HG03139 (cell line): ENCODE results near the gene DAZ2.
"Not testable (repeated sequence)": the region's sequence is repeated elsewhere in the genome, so short reads cannot be mapped to it uniquely, and the experiment has no call there.

Experiments used
- ATAC-seq: cut with Tn5 transposase; IDR thresholded peaks from one replicate; pipeline ENCODE4 v1.9.1; 2021; ENCODE audit not compliant: unreplicated experiment

The DAZ2 gene, protein sequence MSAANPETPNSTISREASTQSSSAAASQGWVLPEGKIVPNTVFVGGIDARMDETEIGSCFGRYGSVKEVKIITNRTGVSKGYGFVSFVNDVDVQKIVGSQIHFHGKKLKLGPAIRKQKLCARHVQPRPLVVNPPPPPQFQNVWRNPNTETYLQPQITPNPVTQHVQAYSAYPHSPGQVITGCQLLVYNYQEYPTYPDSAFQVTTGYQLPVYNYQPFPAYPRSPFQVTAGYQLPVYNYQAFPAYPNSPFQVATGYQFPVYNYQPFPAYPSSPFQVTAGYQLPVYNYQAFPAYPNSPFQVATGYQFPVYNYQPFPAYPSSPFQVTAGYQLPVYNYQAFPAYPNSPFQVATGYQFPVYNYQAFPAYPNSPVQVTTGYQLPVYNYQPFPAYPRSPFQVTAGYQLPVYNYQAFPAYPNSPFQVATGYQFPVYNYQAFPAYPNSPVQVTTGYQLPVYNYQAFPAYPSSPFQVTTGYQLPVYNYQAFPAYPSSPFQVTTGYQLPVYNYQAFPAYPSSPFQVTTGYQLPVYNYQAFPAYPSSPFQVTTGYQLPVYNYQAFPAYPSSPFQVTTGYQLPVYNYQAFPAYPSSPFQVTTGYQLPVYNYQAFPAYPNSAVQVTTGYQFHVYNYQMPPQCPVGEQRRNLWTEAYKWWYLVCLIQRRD

DNA sequence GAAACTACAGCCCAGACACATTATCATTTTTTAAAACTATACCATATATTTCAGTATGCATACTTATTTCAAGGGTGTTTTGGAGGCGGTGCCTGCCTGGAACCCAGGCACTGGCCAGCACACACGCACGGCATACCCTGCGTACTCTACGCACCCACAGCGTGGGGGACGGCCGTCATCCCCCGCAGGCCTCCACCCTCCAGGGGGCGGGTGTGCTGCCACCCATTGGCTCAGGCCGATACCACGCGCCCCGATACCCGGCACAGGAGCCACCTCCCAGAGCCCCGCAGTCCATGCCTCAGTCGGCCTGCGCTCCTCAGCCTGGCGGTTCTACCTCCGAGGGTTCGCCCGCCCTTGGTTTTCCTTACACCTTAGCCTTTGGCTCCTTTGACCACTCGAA lies at the start of gene DAZ2:
Gene DAZ2 (plus strand): TSS at position 301 of the 400 bp plus-strand sequence. CDS start 208 bp downstream, outside the sequence.
- not testable (repeated sequence) for ATAC-seq

DNA sequence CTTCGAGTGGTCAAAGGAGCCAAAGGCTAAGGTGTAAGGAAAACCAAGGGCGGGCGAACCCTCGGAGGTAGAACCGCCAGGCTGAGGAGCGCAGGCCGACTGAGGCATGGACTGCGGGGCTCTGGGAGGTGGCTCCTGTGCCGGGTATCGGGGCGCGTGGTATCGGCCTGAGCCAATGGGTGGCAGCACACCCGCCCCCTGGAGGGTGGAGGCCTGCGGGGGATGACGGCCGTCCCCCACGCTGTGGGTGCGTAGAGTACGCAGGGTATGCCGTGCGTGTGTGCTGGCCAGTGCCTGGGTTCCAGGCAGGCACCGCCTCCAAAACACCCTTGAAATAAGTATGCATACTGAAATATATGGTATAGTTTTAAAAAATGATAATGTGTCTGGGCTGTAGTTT lies 20.4 kb upstream of the DAZ2 start, which contains the start of gene DAZ1:
Gene DAZ1 (minus strand): TSS at position 101 of the 400 bp plus-strand sequence. CDS start 208 bp downstream, outside the sequence.
- ATAC-seq = not testable (repeated sequence)

DNA sequence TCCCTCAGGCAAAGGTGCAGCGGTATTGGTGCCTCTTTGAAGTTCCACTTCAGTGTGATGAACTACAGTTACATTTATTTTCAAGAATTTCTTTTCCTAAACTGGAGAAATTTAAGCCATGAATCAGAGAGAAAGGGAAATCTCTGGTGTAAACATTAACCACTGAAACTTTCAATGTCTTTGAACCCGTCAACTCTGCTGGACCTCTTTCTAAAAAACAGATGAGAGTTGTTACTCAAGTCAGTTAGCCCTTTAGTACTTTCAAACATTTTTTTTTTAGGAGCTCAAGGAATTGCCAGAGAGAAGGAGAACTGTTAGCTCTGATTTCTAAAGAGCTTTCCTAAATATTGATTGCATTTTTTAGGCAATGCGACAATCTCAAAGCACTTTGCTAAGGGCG lies 11.9 kb upstream of the DAZ2 start:
- ATAC-seq = not testable (repeated sequence)

DNA sequence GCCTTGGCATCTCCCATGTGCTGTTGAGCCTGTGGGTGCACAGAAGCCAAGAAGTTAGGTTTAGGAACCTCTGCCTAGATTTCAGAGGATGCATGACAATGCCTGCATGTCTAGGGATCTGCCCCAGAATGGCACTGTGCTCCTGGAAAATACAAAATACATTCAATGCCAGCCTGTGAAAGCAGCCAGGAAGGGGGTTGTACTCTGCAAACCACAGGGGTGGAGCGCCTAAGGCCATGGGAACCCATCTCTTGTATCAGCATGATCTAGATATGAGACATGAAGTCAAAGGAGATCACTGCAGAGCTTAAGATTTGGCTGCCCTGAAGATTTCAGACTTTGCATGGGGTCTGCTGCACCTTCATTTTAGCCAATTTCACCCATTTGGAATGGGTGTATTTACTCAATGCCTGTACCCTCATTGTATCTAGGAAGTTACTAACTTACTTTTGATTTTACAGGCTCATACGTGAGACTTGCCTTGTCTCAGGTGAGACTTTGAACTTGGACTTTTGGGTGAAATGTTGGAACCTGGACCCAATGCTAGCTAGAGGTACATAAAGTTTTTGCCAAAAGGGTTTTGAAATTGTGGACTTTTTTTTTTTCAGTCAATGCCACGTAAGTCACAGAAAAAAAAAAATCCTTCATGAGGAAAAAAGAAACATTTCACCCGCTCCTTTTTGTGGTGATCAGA lies 9.4 kb upstream of the DAZ2 start:
- not testable (repeated sequence) for ATAC-seq

DNA sequence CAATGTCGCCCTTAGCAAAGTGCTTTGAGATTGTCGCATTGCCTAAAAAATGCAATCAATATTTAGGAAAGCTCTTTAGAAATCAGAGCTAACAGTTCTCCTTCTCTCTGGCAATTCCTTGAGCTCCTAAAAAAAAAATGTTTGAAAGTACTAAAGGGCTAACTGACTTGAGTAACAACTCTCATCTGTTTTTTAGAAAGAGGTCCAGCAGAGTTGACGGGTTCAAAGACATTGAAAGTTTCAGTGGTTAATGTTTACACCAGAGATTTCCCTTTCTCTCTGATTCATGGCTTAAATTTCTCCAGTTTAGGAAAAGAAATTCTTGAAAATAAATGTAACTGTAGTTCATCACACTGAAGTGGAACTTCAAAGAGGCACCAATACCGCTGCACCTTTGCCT lies 8.7 kb upstream of the DAZ2 start:
- ATAC-seq = not testable (repeated sequence)
